ENCODE data around the gene SDK2. TPM values are rescaled to one million over a fixed set of nuclear protein-coding genes. Genes with fewer than 3 reads are reported as not detected.

Gene SDK2
- total and polyA plus RNA-seq, 9 of the 15 experiments (the other 6 are each of a cell fraction or from before 2014, with no cell fraction given): 0.04 TPM; not detected in 8

- TF ChIP-seq CSDE1 (IDR thresholded peaks at IDR 0.05): no peak
- TF ChIP-seq DPF2 (IDR thresholded peaks at IDR 0.05): no peak
- TF ChIP-seq BCL6 (CRISPR knock-in tag; IDR thresholded peaks at IDR 0.05): no peak
- TF ChIP-seq SIX5 (IDR thresholded peaks at IDR 0.05; ENCODE audit: borderline replicate concordance in 1 of 2, insufficient read depth in 1 of 2, low read depth in 1 of 2, low read length in 2 of 2): no peak
- TF ChIP-seq SMC3 (conservative IDR thresholded peaks at IDR 0.05; ENCODE audit: insufficient read depth, low read depth, low read length): peak; percentile 95
- TF ChIP-seq KLF10 (CRISPR knock-in tag; IDR thresholded peaks at IDR 0.05): no peak
- TF ChIP-seq FOXA1 (IDR thresholded peaks at IDR 0.05; ENCODE audit: borderline replicate concordance): no peak
- TF ChIP-seq RBM15 (IDR thresholded peaks at IDR 0.05; ENCODE audit: insufficient read depth, low read length): no peak
- no peak for TF ChIP-seq SFPQ (IDR thresholded peaks at IDR 0.05; ENCODE audit: low read depth, low read length)
- no peak for TF ChIP-seq USF2 (CRISPR knock-in tag; IDR thresholded peaks at IDR 0.05)
- no peak for TF ChIP-seq ZNF12 (CRISPR knock-in tag; IDR thresholded peaks at IDR 0.05)
- TF ChIP-seq GTF2F1 (IDR thresholded peaks at IDR 0.05; ENCODE audit: low read depth, low read length): no peak
- TF ChIP-seq HEY1 (CRISPR knock-in tag; IDR thresholded peaks at IDR 0.05; ENCODE audit: borderline replicate concordance): no peak
- no peak for TF ChIP-seq SAFB (IDR thresholded peaks at IDR 0.05; ENCODE audit: borderline replicate concordance, low read depth, low read length)
- TF ChIP-seq ZNF280B (CRISPR knock-in tag; IDR thresholded peaks at IDR 0.05): no peak
- no peak for TF ChIP-seq ZNF696 (CRISPR knock-in tag; conservative IDR thresholded peaks at IDR 0.05)
- TF ChIP-seq ZC3H8 (IDR thresholded peaks at IDR 0.05): no peak
- no peak for TF ChIP-seq ATF1 (CRISPR knock-in tag; IDR thresholded peaks at IDR 0.05)
- TF ChIP-seq ATF1 (tag; IDR thresholded peaks at IDR 0.05): no peak
These were observed 214.6 kb downstream of the SDK2 start (continued) for GRCh38 chr17:73429440-73430164.

Data from K562 (cell line).